Jurkat, Clone E6-1 (cell line): ENCODE measurements around the gene IQGAP2.
A peak's percentile ranks its signal among the peaks of the same experiment; 100 is the strongest.

Experiments
- DNase-seq: peaks from one replicate; pipeline ENCODE4 v3.0.0-alpha.2; 2011; ENCODE audit warnings: low read depth, low spot score
- H3K4me3 ChIP-seq: 2 replicates; pipeline ENCODE4 v1.5.1; 2011; ENCODE audit warnings: mild to moderate bottlenecking, low read length, control low read depth, moderate library complexity

Gene IQGAP2

GRCh38 chr5:76383126-76383832 lies 19.8 kb upstream of the IQGAP2 start:
- no peak for DNase-seq

DNA sequence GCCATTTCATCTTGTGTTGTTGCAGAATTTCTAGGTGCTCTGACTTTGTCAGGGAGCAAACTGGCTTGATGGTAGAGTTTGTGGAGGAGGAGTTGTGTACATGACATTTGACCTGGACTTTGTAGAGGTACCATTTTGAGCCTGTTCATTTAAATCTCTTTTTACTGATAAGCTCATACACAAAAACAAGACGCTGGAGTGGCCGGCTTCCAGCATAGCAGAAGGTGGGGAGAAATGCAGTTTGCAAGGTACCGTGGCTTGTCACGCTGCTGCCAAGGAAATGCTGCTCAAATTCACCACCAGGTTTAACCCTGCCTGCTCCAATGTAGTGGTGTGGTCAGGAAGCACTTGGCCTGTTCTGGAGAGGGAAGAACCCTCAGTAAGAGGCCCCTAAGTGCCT lies 18.9 kb upstream of the IQGAP2 start:
- DNase-seq: no peak
- H3K4me3 ChIP-seq: no peak overlapping the region

More at GRCh38 chr5:76383126-76383832, 19.8 kb upstream of the IQGAP2 start:
- no peak overlapping the region for H3K4me3 ChIP-seq

- DNase-seq: peak; percentile 85
These were observed 18.4 kb upstream of the IQGAP2 start for GRCh38 chr5:76384705-76385104.

GRCh38 chr5:76385540-76385939 lies 17.5 kb upstream of the IQGAP2 start:
- DNase-seq: no peak
- H3K4me3 ChIP-seq: no peak overlapping the region

More at GRCh38 chr5:76384705-76385104, 18.4 kb upstream of the IQGAP2 start:
- H3K4me3 ChIP-seq: no peak overlapping the region

DNA sequence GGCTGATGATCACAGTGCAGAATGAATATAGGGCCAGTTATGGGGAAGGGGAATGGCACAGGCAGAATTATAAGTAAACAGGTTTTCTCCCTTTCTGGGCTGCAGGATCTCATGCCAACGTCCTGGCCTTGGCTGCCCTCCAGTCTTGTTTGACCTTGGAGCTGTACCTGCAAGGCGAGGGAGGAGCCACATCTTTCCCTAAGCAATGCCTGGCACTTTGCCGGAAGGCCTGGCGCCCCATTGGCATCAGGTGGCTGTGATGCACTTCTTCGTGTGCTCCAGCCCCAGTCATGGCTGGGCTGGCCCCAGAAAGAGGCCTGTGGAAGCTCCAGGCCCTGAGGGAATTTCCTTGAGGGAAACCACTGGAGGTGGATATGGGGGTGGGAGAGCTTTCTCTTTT lies 16.7 kb upstream of the IQGAP2 start:
- no peak overlapping the region for H3K4me3 ChIP-seq
- DNase-seq: no peak

DNA sequence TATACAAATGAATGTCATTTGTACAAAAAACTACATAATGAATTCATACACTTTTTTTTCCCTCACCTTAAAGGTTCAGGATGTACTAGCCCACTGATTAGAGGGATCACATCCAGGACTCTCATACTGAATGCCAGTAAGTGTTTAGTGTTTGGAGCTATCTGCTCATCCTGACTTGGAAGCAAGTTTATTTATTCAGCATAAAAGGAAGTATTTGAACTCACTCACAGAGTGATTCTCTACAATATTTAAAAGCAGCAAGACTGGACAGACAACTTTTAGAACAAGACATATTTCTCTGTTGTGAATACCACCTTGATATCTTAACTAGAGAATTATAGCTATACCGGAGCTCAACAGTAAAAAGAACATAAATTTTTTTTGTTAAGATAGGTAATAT lies 14.8 kb upstream of the IQGAP2 start:
- no peak for DNase-seq

DNA sequence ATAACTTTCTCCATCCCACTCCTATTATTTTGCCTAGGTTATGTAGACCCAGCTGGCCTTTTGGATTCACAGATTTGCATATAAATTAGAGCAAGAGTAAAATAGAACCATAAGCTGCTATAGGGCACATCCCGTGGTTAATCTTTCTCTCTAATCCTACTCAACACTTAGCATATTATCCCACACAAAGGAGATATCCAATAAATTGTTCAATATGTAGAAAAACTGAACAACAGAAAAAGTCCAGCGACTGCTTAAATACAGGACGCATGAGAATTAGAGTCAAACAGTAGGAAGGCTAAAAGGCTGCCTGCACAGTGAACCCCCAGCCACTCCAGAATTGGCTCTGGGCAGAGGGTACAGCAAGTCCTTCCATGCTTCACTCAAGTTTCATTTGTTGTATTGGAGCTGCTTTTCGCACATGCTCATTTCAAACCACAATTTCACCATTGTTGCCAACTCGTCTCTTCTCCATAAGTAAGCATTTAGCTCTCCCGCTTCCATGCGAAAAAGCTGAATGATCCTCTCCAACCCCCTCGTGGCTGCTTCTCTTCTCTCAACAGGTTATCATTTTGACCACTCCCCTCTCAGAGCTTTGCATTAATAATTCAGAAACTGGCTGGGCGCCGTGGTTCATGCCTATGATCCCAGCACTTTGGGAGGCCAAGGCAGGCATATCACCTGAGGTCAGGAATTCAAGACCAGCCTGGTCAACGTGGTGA lies 14.1 kb upstream of the IQGAP2 start:
- H3K4me3 ChIP-seq: no peak overlapping the region
- DNase-seq: no peak

More for the DNA sequence above, 14.8 kb upstream of the IQGAP2 start:
- no peak overlapping the region for H3K4me3 ChIP-seq

DNA sequence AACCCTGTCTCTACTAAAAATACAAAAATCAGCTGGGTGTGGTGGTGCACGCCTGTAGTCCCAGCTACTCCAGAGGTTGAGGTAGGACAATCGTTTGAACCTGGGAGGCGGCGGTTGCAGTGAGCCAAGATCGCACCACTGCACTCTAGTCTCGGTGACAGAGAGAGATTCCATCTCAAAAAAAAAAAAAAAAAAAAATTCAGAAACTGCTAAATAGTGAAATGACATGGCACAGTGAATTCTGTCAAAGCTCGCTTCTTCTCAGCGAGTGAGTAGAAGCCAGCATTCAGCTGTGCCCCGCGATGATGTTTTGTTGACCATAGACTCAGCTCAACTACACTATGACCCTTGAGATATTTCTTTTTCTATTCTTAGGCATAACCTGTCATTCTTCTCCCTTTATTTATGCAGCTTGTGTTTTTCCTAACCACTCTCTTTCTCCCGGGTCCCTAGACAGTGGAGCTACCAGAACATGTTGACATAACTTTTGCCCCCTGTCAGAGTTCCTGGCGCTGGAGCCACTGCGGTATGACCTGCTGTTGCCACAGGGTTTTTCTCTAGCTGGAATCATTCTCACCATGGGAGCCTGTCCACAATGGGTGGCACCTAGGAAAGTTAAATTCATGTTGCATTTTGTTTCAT lies 13.5 kb upstream of the IQGAP2 start:
- DNase-seq: no peak
- H3K4me3 ChIP-seq: no peak overlapping the region

- peak overlapping the region; percentile 11; the same call in 1 of the 2 replicates for H3K4me3 ChIP-seq
- DNase-seq: peak; percentile 77
These were observed 12.1 kb upstream of the IQGAP2 start for GRCh38 chr5:76391014-76391413.

DNA sequence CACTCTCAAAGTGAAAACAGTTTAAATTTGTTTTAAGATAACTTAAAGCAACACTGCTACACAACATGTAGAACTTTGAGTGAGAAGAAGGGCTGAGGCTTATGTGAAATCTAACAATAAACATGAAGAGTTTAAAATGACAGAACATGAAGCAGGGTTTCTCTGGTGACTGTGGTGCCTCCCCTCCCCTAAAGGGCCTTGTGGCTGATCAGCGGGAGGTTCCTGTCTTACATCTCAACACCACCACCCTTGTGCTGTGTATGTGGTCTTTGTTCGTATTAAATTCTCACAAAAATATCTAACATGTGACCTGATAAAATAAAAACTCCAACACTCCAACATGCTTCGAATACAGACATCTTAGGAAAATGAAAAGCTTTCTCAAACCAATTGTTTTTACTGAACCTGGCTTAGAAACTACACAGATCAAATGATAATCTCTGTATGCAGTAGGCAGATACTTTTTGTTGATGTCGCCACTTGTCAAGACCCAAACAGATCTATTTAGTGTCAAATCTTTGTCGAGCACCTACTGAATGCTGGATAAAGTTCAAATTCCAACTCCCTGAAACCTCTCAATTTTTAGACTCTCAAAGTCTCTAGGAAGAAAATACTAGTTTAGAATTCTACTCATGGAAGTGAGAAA lies 9.9 kb upstream of the IQGAP2 start:
- no peak overlapping the region for H3K4me3 ChIP-seq
- peak; percentile 74 for DNase-seq

DNA sequence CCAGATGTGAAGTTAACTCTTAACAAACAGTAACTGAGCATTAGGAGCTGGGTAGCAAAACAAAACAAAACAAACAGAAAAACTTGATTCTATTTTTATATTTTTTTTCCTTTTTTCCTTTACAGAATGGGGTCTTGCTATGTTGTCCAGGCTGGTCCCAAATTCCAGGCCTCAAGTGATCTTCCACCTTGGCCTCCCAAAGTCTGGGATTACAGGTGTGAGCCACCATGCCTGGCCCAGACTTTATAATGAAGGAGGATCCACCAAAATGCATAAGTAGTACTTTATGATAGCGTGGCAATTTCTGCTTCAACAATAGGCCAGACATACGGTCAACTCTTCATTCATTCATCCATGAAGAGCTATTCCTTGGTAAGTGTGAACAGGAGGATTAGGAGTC lies 5.9 kb upstream of the IQGAP2 start:
- no peak for DNase-seq

GRCh38 chr5:76399268-76399667 lies 3.8 kb upstream of the IQGAP2 start:
- no peak for DNase-seq
- H3K4me3 ChIP-seq: no peak overlapping the region

More for the DNA sequence above, 5.9 kb upstream of the IQGAP2 start:
- no peak overlapping the region for H3K4me3 ChIP-seq

GRCh38 chr5:76400466-76400865 lies 2.6 kb upstream of the IQGAP2 start:
- no peak for DNase-seq
- H3K4me3 ChIP-seq: no peak overlapping the region

DNA sequence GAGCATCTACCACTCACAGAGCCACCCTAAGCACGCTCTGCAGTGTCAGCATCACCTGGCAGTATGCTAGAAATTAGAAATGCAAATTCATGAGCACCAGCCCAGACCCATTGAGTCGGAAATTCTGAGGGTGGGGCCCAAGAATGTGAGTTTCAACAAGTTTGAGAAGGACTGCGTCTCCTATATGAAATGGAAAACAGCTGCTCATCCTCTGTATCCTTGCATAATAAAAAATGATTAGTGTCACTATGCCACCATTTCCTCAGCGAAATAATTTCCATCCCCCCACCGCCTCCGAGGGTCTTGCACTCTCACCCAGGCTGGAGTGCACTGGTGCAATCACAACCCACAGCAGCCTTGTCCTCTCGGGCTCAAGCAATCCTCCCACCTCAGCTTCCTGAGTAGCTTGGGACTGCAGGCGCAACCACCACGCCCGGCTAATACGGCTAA lies 1.3 kb upstream of the IQGAP2 start:
- DNase-seq: no peak
- peak overlapping the region; percentile 26 for H3K4me3 ChIP-seq

- H3K4me3 ChIP-seq: peak overlapping the region; percentile 76
- peak; percentile 97 for DNase-seq
These were observed 717 bp upstream of the IQGAP2 start for GRCh38 chr5:76402251-76402885.

- peak; percentile 66 for DNase-seq
- H3K4me3 ChIP-seq: peak overlapping the region; percentile 76
These were observed 709 bp downstream of the IQGAP2 start for GRCh38 chr5:76403766-76404222.

GRCh38 chr5:76404223-76405211 lies 1.4 kb downstream of the IQGAP2 start:
- peak overlapping the region; percentile 76 for H3K4me3 ChIP-seq
- peak; percentile 96 for DNase-seq

GRCh38 chr5:76406014-76406413 lies 2.9 kb downstream of the IQGAP2 start:
- H3K4me3 ChIP-seq: no peak overlapping the region
- DNase-seq: no peak
